Measurements from ENCODE around the gene LBHD2. TPM values are rescaled to one million over a fixed set of nuclear protein-coding genes. Genes with fewer than 3 reads are reported as not detected.

LBHD2 gene
- total RNA-seq, 1 donor from 2014 or later, result not detected

DNA sequence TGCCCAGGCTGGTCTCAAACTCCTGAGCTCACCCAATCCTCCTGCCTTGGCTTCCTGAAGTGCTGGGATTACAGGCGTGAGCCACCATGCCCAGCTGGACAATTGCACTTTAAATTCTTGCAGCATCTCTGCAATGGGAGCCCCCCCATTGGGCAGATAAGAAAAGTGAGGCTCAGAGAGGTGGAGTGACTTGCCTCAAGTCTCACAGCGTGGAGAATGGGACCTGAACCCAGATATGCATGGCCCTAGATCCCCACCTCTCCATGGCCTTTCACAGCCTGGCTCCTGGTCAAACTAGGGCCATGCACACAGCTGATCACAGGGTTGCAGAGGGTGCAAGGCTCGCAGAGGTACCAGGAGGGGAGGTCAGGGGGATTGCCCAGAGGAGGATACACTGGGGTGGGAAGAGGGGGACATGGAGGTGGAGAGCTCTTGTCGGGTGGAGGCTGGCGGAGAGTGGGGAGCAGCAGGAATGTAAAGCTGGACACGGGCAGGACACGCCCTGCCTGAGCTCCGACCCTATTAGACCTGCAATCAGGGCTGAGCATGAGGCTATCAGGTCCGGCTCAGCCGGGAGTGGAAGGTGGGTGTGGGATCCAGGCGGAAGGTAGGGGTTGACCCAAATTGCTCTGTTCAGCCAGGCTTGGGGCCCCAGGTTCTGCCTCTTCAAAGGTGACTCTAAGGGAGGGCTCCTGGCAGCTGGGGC, 17.4 kb downstream of the LBHD2 start:
- H3K36me3 Mint-ChIP-seq (ENCODE audit: unreplicated experiment), result no peaks in the 10 kb centered on the region

DNA sequence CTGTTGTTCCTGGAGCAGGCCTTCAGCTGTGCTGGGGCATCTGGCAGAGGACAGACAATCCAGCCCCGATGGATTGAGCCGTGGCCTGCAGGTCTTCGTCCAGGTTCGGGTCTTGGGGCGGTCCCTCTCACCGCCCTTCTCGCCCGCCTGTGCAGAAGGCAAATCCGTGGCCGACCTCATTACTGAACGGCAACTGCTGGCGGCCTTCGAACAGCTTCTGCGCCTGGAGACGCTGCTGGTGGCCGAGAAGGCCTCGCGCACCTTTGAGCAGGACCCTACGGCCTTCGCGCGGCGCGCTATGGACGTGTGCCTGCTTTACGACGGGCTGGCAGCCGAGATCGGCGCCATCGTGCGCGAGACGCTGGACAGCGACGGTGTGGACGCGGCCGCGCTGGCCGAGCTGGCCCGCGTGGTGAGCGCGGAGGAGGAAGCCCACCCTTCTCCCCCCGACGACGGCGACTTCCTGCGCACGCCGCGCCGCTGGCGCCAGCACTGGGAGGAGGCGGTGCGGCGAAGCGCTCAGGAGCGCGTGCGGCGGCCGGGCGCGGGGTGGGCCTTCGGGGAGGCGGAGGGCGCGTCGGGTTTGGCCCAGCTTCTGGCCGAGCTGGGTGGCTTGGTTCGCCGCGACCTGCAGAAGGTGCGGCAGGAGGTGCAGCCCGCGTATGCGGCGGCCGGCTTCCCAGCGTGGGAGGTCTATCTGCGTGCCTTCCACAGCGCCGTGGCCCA, 18.1 kb downstream of the LBHD2 start:
- no peaks in the 10 kb centered on the region for H3K36me3 Mint-ChIP-seq (ENCODE audit: unreplicated experiment)
- no peak for DNase-seq
- TF ChIP-seq, protein P1, sequence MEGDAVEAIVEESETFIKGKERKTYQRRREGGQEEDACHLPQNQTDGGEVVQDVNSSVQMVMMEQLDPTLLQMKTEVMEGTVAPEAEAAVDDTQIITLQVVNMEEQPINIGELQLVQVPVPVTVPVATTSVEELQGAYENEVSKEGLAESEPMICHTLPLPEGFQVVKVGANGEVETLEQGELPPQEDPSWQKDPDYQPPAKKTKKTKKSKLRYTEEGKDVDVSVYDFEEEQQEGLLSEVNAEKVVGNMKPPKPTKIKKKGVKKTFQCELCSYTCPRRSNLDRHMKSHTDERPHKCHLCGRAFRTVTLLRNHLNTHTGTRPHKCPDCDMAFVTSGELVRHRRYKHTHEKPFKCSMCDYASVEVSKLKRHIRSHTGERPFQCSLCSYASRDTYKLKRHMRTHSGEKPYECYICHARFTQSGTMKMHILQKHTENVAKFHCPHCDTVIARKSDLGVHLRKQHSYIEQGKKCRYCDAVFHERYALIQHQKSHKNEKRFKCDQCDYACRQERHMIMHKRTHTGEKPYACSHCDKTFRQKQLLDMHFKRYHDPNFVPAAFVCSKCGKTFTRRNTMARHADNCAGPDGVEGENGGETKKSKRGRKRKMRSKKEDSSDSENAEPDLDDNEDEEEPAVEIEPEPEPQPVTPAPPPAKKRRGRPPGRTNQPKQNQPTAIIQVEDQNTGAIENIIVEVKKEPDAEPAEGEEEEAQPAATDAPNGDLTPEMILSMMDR (IDR thresholded peaks at IDR 0.05; ENCODE audit: partially characterized antibody, unreplicated experiment), result no peak
- H3K27ac Mint-ChIP-seq (ENCODE audit: unreplicated experiment), result no peak overlapping the region
- peaks cover 13% of the 10 kb centered on the region for H3K27me3 Mint-ChIP-seq (ENCODE audit: unreplicated experiment)
- peaks cover 6% of the 10 kb centered on the region for H3K9me3 Mint-ChIP-seq (ENCODE audit: unreplicated experiment)
- no peak overlapping the region for H3K4me3 Mint-ChIP-seq (ENCODE audit: unreplicated experiment)
- peaks cover 7% of the 10 kb centered on the region for H3K4me1 Mint-ChIP-seq (ENCODE audit: low read depth, unreplicated experiment)

More for the DNA sequence above, 17.4 kb downstream of the LBHD2 start:
- TF ChIP-seq, protein P1 (IDR thresholded peaks at IDR 0.05; ENCODE audit: partially characterized antibody, unreplicated experiment), result no peak
- Mint-ChIP-seq H3K27ac (ENCODE audit: unreplicated experiment) (no peak overlapping the region), H3K27me3 (ENCODE audit: unreplicated experiment) (peaks cover 13% of the 10 kb centered on the region), H3K4me1 (ENCODE audit: low read depth, unreplicated experiment) (peaks cover 7% of the 10 kb centered on the region), H3K4me3 (ENCODE audit: unreplicated experiment) (no peak overlapping the region), H3K9me3 (ENCODE audit: unreplicated experiment) (peaks cover 6% of the 10 kb centered on the region)
- no peak for DNase-seq

DNA sequence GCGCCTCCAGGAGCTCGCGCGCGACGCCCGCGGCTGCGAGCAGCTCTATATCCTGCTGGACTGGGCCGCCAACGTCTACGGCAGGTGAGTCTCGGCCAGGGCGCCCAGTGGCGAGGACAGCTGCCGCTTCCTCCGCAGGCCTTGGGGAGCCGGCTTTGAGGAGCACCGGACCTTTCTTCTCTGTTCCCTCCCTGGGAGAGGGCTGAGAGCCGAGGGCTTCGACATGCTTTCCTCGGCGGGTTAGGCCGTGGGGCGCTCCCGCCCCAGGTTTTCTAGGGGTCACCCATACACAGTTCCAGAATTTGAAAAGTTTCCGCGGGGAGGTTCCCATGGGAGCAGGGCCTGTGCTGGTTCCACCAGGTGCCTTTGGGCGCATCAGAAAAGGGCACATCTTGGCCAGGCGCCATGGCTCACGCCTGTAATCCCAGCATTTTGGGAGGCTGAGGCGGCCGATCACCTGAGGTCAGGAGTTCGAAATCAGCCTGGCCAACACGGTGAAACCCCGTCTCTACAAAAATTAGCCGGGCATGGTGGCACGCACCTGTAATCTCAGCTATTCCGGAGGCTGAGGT, 18.8 kb downstream of the LBHD2 start:
- H3K9me3 Mint-ChIP-seq (ENCODE audit: unreplicated experiment), result peaks cover 6% of the 10 kb centered on the region
- no peaks in the 10 kb centered on the region for H3K36me3 Mint-ChIP-seq (ENCODE audit: unreplicated experiment)
- TF ChIP-seq, protein P1 (IDR thresholded peaks at IDR 0.05; ENCODE audit: partially characterized antibody, unreplicated experiment), result no peak
- no peak overlapping the region for H3K4me3 Mint-ChIP-seq (ENCODE audit: unreplicated experiment)
- peaks cover 7% of the 10 kb centered on the region for H3K4me1 Mint-ChIP-seq (ENCODE audit: low read depth, unreplicated experiment)
- DNase-seq, result no peak
- H3K27me3 Mint-ChIP-seq (ENCODE audit: unreplicated experiment), result peaks cover 11% of the 10 kb centered on the region
- no peak overlapping the region for H3K27ac Mint-ChIP-seq (ENCODE audit: unreplicated experiment)

GRCh38 chr14:103103461-103104388, 19.7 kb downstream of the LBHD2 start:
- Mint-ChIP-seq H3K27me3 (ENCODE audit: unreplicated experiment) (peaks cover 11% of the 10 kb centered on the region), H3K9me3 (ENCODE audit: unreplicated experiment) (peaks cover 6% of the 10 kb centered on the region), H3K27ac (ENCODE audit: unreplicated experiment) (peak overlapping the region; percentile 55), H3K4me1 (ENCODE audit: low read depth, unreplicated experiment) (peaks cover 7% of the 10 kb centered on the region), H3K36me3 (ENCODE audit: unreplicated experiment) (no peaks in the 10 kb centered on the region), H3K4me3 (ENCODE audit: unreplicated experiment) (peak overlapping the region; percentile 83)
- DNase-seq, result peak; percentile 77
- TF ChIP-seq, protein P1 (IDR thresholded peaks at IDR 0.05; ENCODE audit: partially characterized antibody, unreplicated experiment), result peak; percentile 41

All from glutamatergic neuron (in vitro differentiated cells).